Superior temporal gyrus (tissue), 1 donor: ENCODE data around the gene PLG.
"Not testable (repeated sequence)": the region's sequence is repeated elsewhere in the genome, so short reads cannot be mapped to it uniquely, and the experiment has no call there.

Experiments
- DNase-seq: peaks from one replicate; pipeline ENCODE4 v3.0.0-alpha.2; 2016; ENCODE audit errors: extremely low spot score

PLG gene

DNA sequence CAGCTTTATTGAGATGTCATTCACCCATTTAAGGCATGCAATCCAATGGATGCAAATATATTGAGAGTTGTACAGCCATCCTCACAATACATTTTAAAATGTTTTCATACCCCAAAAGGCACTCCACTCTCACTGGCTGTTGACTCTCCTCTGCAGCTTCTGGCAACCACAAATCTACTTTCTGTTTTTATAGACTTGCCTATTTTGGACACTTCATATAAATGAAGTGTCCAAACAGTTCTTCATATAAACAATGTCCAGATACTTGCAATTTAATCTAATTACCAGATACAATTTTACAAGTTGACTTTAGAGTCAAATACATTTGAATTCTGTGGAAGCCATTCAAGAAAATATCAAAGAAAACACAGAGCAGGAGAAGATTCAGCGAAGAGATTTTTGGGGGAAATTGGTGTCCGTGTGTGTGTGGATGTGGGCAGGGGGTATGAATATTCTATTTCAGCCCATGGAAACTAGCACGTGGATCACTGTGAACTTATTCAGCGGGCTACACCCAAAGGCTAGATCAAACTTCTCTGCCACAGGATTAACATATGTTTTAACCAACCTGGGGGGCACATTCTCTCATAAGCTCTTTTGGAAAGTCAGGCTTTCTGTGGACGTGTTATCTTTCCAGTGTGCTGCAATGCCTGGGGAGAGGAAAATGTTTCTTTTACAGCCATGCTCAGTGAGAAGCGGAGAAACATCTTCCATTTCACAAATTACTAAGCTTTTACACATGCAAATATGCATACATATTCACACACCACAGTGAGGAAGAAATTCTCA lies 73.9 kb downstream of the PLG start:
- DNase-seq = no peak

DNA sequence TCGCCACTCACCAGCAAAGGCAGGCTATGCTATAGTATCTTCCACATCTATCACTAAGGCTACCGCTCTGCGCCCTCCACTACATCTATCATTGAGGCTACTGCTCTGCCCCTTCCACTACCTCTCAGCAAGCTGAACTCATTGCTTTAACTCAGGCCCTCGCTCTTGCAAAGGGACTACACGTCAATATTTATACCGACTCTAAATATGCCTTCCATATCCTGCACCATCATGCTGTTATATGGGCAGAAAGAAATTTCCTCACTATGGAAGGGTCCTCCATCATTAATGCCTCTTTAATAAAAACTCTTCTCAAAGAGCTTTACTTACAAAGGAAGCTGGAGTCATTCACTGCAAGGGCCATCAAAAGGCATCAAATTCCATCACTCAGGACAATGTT lies 77.1 kb downstream of the PLG start:
- not testable (repeated sequence) for DNase-seq

DNA sequence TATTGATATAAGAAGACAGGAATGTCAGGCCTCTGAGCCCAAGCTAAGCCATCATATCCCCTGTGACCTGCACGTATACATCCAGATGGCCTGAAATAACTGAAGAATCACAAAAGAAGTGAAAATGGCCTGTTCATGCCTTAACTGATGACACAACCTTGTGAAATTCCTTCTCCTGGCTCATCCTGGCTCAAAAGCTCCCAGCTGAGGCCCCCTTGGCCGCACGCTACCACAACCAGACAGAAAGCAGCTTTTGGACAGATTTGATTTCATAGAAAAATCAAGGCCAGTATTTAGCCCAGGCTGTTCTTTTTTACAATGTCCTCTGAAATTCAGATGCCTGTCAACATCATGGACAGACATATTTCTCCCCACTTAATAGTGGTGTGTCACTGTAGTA lies 78.6 kb downstream of the PLG start:
- not testable (repeated sequence) for DNase-seq

DNA sequence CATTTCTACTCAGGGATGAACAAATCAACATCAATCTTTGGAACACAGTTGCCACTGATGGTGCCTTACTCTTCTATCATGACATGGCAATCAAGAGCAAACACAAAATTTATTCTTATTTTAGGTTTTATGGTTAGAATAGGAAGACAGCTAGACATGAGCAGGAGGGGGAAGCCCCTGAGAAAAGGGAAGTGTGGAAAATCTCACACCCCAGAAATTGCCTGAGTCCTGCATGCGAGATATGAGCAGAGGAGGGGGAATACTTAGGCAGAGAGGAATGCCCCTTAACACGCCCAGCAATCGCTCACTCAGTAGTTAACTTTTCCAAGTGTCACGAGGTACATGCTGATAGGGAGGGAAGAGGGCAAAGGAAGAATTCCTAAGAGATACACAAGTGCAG lies 79.3 kb downstream of the PLG start:
- no peak for DNase-seq

DNA sequence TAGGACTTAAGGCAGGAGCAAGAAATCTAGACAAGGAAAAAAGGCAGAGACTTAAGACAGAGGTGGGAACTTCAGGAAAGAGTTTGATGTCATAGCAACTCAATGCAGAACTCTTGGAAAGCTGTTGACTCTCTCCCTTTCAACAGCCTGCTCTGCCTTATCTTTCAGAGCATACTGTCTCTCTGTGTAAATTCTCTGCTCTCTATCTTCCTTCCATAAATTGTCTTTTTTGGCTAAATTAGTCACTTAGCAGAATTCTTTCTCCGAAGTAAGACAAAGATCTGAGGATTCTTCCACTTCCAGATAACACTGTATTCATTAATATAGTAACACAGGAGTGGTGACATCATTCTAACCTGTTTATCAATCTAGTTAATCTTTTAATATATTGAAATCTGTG lies 80.2 kb downstream of the PLG start:
- no peak for DNase-seq

DNA sequence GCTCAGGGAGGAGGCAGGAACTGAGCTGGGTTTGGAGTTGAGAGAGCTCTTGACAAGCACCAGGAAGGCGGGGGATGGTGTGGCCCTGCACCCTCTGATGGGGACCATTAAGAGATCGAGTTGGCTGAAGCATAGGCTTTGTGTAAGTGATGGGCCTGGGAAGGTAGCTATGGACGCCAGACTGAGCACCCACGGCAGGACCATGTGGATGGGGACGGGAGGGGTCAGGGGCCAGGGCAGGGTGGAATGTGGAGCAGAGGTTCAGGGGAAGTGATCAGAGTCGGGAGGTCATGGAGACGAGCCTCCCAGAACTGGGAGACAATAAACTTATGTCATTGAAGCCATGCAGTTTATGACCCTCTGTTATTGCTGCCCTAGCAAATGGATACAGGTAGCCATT lies 81.7 kb downstream of the PLG start:
- no peak for DNase-seq

DNA sequence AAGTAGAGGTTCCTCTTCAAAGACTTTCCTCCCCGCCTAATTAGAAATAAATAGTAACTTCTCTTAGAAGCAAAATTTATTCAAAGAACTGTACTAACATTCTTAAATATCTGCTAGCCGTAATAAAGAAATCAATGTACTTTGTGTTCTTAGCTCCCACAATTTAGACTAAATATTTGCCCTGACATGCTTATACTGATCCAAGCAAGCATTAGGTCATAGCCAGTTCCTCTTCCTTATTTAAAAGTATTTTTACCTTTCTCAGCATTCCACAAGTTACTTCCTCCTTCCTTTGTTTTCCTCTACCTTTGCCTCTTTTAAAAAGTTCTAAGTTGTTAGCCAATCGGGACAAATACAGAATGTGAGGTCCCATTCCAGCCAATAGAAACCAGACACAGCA lies 86.1 kb downstream of the PLG start:
- DNase-seq = not testable (repeated sequence)

DNA sequence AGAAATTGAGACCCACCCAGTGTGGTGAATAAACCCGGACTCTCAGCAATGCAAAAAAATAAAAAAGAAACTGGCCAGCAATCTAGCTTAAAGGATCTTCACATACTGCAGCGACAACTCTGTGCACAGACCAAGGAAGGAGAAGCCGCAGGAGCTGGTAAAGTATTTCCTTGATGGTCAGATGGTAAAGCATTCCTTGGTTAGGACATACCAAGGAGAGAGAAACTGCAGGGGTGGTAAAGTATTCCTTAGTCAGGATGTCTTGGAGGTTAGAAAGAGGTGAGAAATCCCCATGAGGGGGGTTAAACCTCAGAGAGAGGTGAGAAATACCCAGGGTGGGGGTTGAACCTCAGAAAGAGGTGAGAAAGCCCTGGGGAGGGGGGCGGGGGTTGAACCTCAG lies 86.8 kb downstream of the PLG start:
- no peak for DNase-seq

DNA sequence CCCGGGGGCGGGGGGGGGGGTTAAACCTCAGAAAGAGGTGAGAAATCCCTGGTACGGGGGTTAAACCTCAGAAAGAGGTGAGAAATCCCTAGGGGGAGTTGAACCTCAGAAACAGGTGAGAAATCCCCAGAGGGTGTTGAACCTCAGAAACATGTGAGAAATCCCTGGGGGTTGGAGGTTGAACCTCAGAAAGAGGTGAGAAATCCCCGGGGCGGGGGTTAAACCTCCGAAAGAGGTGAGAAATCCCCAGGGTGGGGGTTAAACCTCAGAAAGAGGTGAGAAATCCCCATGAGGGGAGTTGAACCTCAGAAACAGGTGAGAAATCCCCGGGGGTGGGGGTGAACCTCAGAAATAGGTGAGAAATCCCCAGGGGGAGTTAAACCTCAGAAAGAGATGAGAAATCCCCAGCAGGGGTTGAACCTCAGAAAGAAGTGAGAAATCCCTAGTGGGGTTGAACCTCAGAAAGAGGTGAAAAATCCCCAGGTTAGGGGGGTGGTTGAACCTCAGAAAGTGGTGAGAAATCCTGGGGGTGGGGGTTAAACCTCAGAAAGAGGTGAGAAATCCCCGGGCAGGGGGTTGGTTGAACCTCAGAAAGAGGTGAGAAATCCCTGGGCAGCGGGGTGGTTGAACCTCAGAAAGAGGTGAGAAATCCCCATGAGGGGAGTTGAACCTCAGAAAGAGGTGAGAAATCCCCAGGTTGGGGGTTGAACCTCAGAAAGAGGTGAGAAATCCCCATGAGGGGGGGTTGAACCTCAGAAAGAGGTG lies 87.4 kb downstream of the PLG start:
- no peak for DNase-seq

DNA sequence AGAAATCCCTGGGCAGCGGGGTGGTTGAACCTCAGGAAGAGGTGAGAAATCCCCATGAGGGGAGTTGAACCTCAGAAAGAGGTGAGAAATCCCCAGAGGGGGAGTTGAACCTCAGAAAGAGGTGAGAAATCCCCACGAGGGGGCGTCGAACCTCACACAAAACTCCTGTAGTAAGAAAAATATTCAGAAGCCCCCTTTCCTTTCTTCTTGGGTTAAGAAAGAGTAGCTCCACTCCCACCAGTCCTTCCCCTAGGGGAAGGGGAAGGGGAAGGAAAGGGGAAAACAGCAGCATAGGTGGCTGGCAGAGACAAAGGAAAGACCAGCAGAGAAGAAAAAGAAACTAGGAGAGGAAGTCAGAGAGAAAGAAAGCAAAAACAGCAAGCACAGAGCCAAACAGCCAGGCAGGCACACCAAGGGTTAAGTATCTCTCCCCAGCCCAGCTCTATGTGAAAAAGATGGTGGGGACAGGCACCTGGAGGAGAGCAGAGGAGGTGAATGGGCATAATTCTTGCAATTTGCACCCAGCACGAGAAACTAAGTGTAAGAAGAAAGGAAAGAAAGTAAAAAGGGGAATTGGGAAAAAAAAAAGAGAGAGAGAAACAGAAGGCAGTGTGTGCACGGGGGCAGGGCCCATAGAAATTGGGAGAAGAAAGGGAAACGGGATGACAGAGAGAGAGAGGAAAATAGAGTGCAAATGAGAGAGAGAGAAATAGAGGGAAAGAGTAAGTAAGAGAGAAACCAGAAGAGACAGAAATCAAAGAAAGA lies 88.2 kb downstream of the PLG start:
- DNase-seq = no peak

DNA sequence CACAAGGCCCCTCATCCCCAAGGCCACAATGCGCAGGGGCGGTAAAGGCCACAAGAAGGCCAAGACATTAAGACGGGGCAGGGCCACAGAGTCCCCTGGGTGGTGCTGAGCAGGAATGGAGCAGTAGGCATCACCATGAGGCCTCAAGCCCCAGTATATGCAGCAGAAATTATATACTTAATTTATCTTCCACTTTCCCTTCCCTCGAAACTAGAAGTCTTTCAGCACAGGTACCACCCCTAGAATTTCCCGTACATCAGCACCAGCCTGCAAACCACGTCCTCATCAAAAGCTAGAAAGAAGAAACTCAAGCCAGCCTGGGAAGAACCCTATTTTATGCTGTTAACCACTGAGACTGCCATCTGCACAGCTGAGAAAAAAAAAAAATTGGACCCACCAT lies 89.4 kb downstream of the PLG start:
- no peak for DNase-seq

DNA sequence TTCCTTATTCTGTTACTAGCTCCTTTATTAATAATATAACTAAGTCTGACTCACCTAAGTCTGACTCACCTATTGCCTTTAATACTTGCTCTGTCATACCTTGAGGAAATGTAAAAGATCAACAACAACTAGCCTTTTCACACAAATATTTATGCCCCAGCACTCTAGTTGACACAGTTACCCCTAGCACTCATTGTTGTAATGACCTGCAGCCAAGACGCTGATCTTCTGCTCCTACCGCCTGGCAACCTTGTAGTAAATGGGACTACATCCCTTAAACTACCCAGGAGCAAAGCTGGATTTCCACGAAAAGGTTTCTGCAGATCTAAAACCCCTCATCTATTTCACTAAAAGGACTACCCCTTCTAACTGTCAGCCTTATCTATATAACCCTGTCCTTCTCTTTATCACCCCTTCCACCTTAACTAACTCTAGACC lies 90.0 kb downstream of the PLG start:
- no peak for DNase-seq

DNA sequence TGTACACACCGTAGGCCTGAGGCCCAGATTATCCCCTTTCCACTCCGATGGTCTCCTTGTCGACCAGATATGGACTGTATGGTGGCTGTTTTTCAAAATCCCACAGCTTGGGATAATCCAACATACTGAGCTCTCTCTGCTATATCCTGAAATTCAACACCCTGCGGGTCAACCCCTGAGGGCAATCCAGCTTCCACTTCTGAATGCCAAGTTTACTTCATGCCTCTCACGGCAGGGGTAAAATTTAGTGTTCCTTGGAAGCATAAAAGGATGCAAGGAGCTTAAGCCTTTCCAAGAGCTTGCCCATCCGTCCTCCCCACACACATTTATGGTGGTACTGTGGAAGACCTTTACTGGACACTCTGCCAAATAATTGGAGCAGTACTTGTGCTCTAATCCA lies 90.7 kb downstream of the PLG start:
- DNase-seq = no peak

DNA sequence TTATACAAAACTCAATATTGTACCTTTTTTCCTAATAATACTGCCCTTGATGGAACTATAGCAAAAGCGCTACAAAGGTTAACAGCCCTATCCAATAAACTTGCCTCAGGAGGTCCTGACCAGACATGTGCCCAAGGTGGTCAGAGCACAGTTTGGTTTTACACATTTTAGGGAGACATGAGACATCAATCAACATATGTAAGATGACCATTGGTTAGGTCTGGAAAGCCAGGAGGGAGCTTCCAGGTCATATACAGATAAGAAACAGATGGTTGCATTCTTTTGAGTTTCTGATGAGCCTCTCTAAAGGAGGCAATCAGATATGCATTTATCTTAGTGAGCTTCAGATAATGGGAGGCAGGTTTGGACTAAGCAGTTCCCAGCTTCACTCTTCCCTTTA lies 91.6 kb downstream of the PLG start:
- no peak for DNase-seq

DNA sequence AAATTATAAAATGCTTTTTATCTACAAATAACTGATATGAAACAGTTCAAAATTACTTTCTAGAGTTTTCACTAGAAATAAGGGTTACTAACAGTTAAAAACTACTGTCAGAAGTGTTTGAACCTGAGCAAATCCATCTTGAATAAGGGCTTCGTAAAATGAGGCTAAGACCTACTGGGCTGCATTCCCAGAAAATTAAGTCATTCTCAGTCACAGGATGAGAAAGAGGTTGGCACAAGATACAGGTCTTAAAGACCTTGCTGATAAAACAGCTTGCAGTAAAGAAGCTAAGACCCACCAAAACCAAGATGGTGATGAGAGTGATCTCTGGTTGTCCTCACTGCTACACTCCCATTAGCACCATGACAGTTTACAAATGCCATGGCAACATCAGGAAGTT lies 93.7 kb downstream of the PLG start:
- DNase-seq = no peak

DNA sequence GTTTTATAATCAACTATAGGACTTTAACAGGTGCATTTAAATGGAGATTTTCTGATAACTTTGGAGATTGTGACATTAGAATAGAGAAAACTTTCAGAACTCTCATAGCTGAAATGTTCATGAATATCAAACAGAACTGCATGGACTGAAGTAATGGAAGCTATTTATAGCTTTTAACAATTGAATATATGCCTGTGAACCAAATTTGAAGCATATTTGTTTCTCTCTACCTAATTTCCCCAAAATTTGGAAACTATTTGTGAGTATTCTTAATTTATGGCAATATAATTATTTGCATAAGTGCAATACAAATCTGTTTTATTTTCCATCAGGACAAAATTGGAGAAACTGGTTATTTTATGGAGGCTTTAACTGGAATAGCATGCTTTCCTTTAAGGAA lies 96.6 kb downstream of the PLG start:
- no peak for DNase-seq

DNA sequence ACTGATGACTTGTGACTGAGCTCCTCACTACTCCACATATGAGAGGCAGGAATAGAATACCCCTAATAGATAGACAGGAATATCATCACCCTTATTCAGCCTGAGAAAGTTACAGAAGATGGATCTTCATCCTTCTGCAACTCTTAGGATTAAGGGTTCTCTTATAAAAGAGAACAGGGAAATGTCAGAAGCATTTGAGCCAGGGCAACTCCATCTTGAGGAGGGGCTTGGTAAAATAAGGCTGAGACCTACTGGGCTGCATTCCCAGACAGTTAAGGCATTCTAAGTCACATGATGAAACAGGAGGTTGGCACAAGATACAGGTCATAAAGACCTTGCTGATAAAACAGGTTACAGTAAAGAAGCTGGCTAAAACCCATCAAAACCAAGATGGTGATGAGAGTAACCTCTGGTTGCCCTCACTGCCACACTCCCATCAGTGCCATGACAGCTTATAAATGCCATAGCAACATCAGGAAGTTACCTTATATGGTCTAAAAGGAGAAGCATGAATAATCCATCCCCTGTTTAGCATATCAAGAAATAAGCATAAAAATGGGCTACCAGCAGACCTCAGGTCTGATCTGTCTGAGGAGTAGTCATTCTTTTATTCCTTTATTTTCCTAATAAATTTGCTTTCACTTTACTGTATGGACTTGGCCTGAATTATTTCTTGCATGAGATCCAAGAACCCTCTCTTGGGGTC lies 97.9 kb downstream of the PLG start:
- DNase-seq = no peak

DNA sequence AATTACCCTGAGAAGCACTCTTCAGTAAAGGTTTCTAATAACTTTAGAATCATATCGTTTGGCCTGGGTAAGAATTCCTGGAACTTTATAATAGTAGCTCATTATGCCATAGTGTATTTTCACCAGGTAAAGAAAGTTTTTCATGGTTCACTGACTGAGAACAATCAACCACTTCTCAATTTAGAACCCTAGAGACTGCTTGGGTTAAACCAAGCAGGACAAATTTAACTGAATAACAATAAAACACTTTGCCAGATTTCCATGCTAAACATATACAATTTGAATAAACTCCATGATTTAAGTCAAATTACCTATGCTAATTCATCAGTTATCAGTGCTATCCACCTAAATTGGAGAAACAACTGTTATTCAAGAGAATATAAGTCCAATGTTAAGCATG lies 99.4 kb downstream of the PLG start:
- DNase-seq = no peak

DNA sequence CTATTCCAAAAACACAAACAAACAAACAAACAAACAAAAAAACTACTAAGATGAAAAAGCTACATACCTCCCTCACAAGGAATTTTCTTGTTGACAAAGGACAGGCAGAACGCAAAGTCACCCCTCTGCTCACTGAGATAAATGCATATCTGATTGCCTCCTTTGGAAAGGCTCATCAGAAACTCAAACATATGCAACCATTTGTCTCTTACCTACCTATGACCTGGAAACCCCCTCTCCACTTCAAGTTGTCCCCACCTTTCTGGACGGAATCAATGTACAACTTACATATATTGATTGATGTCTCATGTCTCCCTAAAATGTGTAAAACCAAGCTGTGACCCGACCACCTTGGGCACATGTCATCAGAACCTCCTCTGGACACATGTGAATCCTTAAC lies 100.0 kb downstream of the PLG start:
- not testable (repeated sequence) for DNase-seq
